ENCODE measurements around the gene LPAR4. TPM values are rescaled to one million over a fixed set of nuclear protein-coding genes. Genes with fewer than 3 reads are reported as not detected.
"Not testable (repeated sequence)": the region's sequence is repeated elsewhere in the genome, so short reads cannot be mapped to it uniquely, and the experiment has no call there.

Gene LPAR4
- polyA plus RNA-seq, 1 donor from 2014 or later: 2.8 TPM

DNA sequence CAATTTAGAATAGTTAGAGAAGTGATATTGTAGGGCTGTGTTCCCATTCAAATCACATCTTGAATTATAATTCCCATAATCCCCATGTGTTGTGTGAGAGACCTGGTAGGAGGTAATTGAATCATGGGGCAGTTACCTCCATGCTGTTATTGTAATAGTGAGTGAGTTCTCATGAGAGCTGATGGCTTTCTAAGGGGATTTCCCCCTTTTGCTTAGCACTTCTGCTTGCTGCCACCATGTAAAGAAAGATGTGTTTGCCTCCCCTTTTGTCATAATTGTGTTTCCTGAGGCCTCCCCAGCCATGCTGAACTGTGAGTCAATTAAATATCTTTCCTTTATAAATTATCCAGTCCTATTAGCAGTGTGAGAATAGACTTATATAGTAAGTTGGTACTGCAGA is 53.2 kb downstream of the LPAR4 start:
- Histone ChIP-seq H3K4me3 (ENCODE audit: low read length) (no peak overlapping the region), H3K27ac (ENCODE audit: low read length) (no peak overlapping the region), H2AFZ (ENCODE audit: low read depth, low read length) (no peak overlapping the region), H3K4me2 (ENCODE audit: low read length) (no peak overlapping the region), H3K9ac (ENCODE audit: low read length) (no peak overlapping the region), H3K79me2 (replicated peaks; ENCODE audit: insufficient read depth, low read length) (no peaks in the 10 kb centered on the region), H4K20me1 (ENCODE audit: insufficient read depth) (no peaks in the 10 kb centered on the region), H3K27me3 (ENCODE audit: insufficient read depth, low read depth, low read length) (no peaks in the 10 kb centered on the region), H3K9me2 (ENCODE audit: insufficient read depth, low read length) (no peaks in the 10 kb centered on the region), H3F3A (ENCODE audit: insufficient read depth, low read length, poor library complexity, severe bottlenecking) (no peaks in the 10 kb centered on the region), H3K36me3 (ENCODE audit: insufficient read depth, low read length) (no peaks in the 10 kb centered on the region), H3K9me3 (ENCODE audit: low read length) (no peaks in the 10 kb centered on the region)
- no peak for TF ChIP-seq MXI1 (conservative IDR thresholded peaks at IDR 0.05; ENCODE audit: poor library complexity, severe bottlenecking)
- TF ChIP-seq, protein P1, sequence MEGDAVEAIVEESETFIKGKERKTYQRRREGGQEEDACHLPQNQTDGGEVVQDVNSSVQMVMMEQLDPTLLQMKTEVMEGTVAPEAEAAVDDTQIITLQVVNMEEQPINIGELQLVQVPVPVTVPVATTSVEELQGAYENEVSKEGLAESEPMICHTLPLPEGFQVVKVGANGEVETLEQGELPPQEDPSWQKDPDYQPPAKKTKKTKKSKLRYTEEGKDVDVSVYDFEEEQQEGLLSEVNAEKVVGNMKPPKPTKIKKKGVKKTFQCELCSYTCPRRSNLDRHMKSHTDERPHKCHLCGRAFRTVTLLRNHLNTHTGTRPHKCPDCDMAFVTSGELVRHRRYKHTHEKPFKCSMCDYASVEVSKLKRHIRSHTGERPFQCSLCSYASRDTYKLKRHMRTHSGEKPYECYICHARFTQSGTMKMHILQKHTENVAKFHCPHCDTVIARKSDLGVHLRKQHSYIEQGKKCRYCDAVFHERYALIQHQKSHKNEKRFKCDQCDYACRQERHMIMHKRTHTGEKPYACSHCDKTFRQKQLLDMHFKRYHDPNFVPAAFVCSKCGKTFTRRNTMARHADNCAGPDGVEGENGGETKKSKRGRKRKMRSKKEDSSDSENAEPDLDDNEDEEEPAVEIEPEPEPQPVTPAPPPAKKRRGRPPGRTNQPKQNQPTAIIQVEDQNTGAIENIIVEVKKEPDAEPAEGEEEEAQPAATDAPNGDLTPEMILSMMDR (IDR thresholded peaks at IDR 0.05; ENCODE audit: poor library complexity, severe bottlenecking): no peak
- TF ChIP-seq, protein P2, sequence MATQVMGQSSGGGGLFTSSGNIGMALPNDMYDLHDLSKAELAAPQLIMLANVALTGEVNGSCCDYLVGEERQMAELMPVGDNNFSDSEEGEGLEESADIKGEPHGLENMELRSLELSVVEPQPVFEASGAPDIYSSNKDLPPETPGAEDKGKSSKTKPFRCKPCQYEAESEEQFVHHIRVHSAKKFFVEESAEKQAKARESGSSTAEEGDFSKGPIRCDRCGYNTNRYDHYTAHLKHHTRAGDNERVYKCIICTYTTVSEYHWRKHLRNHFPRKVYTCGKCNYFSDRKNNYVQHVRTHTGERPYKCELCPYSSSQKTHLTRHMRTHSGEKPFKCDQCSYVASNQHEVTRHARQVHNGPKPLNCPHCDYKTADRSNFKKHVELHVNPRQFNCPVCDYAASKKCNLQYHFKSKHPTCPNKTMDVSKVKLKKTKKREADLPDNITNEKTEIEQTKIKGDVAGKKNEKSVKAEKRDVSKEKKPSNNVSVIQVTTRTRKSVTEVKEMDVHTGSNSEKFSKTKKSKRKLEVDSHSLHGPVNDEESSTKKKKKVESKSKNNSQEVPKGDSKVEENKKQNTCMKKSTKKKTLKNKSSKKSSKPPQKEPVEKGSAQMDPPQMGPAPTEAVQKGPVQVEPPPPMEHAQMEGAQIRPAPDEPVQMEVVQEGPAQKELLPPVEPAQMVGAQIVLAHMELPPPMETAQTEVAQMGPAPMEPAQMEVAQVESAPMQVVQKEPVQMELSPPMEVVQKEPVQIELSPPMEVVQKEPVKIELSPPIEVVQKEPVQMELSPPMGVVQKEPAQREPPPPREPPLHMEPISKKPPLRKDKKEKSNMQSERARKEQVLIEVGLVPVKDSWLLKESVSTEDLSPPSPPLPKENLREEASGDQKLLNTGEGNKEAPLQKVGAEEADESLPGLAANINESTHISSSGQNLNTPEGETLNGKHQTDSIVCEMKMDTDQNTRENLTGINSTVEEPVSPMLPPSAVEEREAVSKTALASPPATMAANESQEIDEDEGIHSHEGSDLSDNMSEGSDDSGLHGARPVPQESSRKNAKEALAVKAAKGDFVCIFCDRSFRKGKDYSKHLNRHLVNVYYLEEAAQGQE (IDR thresholded peaks at IDR 0.05; ENCODE audit: borderline replicate concordance): no peak
- TF ChIP-seq TAF1 (IDR thresholded peaks at IDR 0.05; ENCODE audit: low read depth): no peak
- no peak for TF ChIP-seq RAD21 (conservative IDR thresholded peaks at IDR 0.05)
- TF ChIP-seq EP300 (conservative IDR thresholded peaks at IDR 0.05; ENCODE audit: poor library complexity, severe bottlenecking): no peak
- TF ChIP-seq EZH2 (IDR thresholded peaks at IDR 0.05; ENCODE audit: borderline replicate concordance, insufficient read depth, low read length, poor library complexity, severe bottlenecking): no peak
- no peak for TF ChIP-seq SMC3 (conservative IDR thresholded peaks at IDR 0.05; ENCODE audit: poor library complexity)
- TF ChIP-seq POLR2AphosphoS5 (IDR thresholded peaks at IDR 0.05): no peak

DNA sequence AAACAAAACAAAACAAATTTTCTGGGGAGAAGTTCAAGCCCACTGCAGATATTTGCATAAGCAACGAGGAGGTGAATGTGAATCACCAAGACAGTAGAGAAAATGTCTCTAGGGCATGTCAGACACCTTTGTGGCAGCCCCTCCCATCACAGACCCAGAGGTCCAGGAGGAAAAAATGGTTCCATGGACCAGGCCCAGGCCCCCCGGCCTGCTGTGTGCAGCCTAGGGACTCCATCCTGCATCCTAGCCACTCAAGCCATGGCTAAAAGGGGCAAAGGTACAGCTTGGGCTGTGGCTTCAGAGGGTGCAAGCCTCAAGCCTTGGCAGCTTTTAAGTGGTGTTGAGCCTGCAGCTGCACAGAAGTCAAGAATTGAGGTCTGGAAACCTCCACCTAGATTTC is 54.0 kb downstream of the LPAR4 start:
- H4K20me1 ChIP-seq (ENCODE audit: insufficient read depth): no peaks in the 10 kb centered on the region
- H3K27me3 ChIP-seq (ENCODE audit: insufficient read depth, low read depth, low read length): no peaks in the 10 kb centered on the region
- H3K4me2 ChIP-seq (ENCODE audit: low read length): no peak overlapping the region
- no peak overlapping the region for H3K27ac ChIP-seq (ENCODE audit: low read length)
- H3K36me3 ChIP-seq (ENCODE audit: insufficient read depth, low read length): no peaks in the 10 kb centered on the region
- H3K4me3 ChIP-seq (ENCODE audit: low read length): no peak overlapping the region
- H3K9ac ChIP-seq (ENCODE audit: low read length): no peak overlapping the region
- H3K9me3 ChIP-seq (ENCODE audit: low read length): no peaks in the 10 kb centered on the region
- no peaks in the 10 kb centered on the region for H3F3A ChIP-seq (ENCODE audit: insufficient read depth, low read length, poor library complexity, severe bottlenecking)
- H3K9me2 ChIP-seq (ENCODE audit: insufficient read depth, low read length): no peaks in the 10 kb centered on the region
- TF ChIP-seq SMC3 (conservative IDR thresholded peaks at IDR 0.05; ENCODE audit: poor library complexity) (no peak), POLR2AphosphoS5 (IDR thresholded peaks at IDR 0.05) (no peak), MXI1 (conservative IDR thresholded peaks at IDR 0.05; ENCODE audit: poor library complexity, severe bottlenecking) (no peak), RAD21 (conservative IDR thresholded peaks at IDR 0.05) (no peak), TAF1 (IDR thresholded peaks at IDR 0.05; ENCODE audit: low read depth) (no peak), EP300 (conservative IDR thresholded peaks at IDR 0.05; ENCODE audit: poor library complexity, severe bottlenecking) (no peak)
- TF ChIP-seq, protein P2 (IDR thresholded peaks at IDR 0.05; ENCODE audit: borderline replicate concordance): no peak
- no peaks in the 10 kb centered on the region for H3K79me2 ChIP-seq (replicated peaks; ENCODE audit: insufficient read depth, low read length)
- no peak overlapping the region for H2AFZ ChIP-seq (ENCODE audit: low read depth, low read length)

DNA sequence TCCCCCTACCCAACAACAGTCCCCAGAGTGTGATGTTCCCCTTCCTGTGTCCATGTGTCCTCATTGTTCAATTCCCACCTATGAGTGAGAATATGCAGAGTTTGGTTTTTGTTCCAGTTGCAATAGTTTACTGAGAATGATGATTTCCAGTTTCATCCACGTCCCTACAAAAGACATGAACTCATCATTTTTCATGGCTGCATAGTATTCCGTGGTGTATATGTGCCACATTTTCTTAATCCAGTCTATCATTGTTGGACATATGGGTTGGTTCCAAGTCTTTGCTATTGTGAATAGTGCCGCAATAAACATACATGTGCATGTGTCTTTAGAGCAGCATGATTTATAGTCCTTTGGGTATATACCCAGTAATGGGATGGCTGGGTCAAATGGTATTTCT is 55.0 kb downstream of the LPAR4 start:
- not testable (repeated sequence) for H3K9me3 ChIP-seq (ENCODE audit: low read length); H3K9me2 ChIP-seq (ENCODE audit: insufficient read depth, low read length)

More for the DNA sequence above, 55.0 kb downstream of the LPAR4 start:
- not testable (repeated sequence) for H4K20me1 ChIP-seq (ENCODE audit: insufficient read depth); H3K4me3 ChIP-seq (ENCODE audit: low read length); H3K27ac ChIP-seq (ENCODE audit: low read length); H3K4me2 ChIP-seq (ENCODE audit: low read length); H3K79me2 ChIP-seq (replicated peaks; ENCODE audit: insufficient read depth, low read length); H3K36me3 ChIP-seq (ENCODE audit: insufficient read depth, low read length); H2AFZ ChIP-seq (ENCODE audit: low read depth, low read length); H3K9ac ChIP-seq (ENCODE audit: low read length); H3K27me3 ChIP-seq (ENCODE audit: insufficient read depth, low read depth, low read length); H3F3A ChIP-seq (ENCODE audit: insufficient read depth, low read length, poor library complexity, severe bottlenecking)

Measured in neural cell (in vitro differentiated cells).